Sigmoid colon (tissue), 4 donors: Measurements from ENCODE around the gene GADL1.

Experiments used
- CTCF ChIP-seq, 4 experiments: fragments of 450-650 bp in 3 of 4; fragments of 200-600 bp in 1 of 4; IDR thresholded peaks; one replicate each; pipeline ENCODE4 v1.5.1; 2016 to 2019; ENCODE audit warnings: antibody characterized with exemption in 4 of 4, mild to moderate bottlenecking in 3 of 4, moderate library complexity in 2 of 4
- EP300 ChIP-seq, 4 donors: sonication (generic); formaldehyde crosslinking; IDR thresholded peaks; one replicate each; pipeline ENCODE4 v1.6.1; 2017; ENCODE audit warnings: antibody characterized with exemption in 4 of 4
- POLR2AphosphoS5 ChIP-seq, 4 donors: sonication (generic); formaldehyde crosslinking; IDR thresholded peaks; one replicate each; pipeline ENCODE4 v1.6.1; 2017; ENCODE audit warnings: antibody characterized with exemption in 4 of 4

GRCh38 chr3:30694148-30694547 lies 200.3 kb downstream of the GADL1 start:
- TF ChIP-seq EP300 (IDR thresholded peaks at IDR 0.05): no peak
- TF ChIP-seq CTCF (IDR thresholded peaks at IDR 0.05): no peak
- no peak for TF ChIP-seq POLR2AphosphoS5 (IDR thresholded peaks at IDR 0.05)
